Activated CD8-positive, alpha-beta T cell treated with anti-CD3 and anti-CD28 coated beads, Interleukin-2, amount 10 ng/mL, durations not matched to agents 7 days and 5 days (primary cell): ENCODE data around the gene SPEM2. TPM values are rescaled to one million over a fixed set of nuclear protein-coding genes. Genes with fewer than 3 reads are reported as not detected.
A peak's percentile ranks its signal among the peaks of the same experiment; 100 is the strongest.
"Not testable (repeated sequence)": the region's sequence is repeated elsewhere in the genome, so short reads cannot be mapped to it uniquely, and the experiment has no call there.

ENCODE experiments used
- ATAC-seq: fragments of 150-1000 bp; cut with Tn5 transposase; one replicate; pipeline ENCODE4 v1.10.0; 2021; ENCODE audit warnings: moderate library complexity
- CTCF ChIA-PET: fragments of 350-600 bp; sonication (Branson Sonifier 250); formaldehyde crosslinking; loops from one replicate; lab custom pipeline; 2021; ENCODE audit warnings: antibody characterized with exemption; lab: Charles Lee
- POLR2A ChIA-PET: fragments of 350-600 bp; sonication (Branson Sonifier 250); formaldehyde crosslinking; loops from one replicate; lab custom pipeline; 2021; ENCODE audit warnings: antibody characterized with exemption; lab: Charles Lee
- DNase-seq: peaks from one replicate; pipeline ENCODE4 v3.0.0-alpha.2; 2020
- H3K27ac Mint-ChIP-seq: one replicate; pipeline ENCODE4 v1.8.0; 2021; ENCODE audit warnings: mild to moderate bottlenecking, mixed read lengths
- H3K27me3 Mint-ChIP-seq: one replicate; pipeline ENCODE4 v1.8.0; 2021; ENCODE audit warnings: low read depth, mixed read lengths
- H3K36me3 Mint-ChIP-seq: one replicate; pipeline ENCODE4 v1.8.0; 2021; ENCODE audit warnings: low read depth, mixed read lengths
- H3K4me1 Mint-ChIP-seq: one replicate; pipeline ENCODE4 v1.8.0; 2021; ENCODE audit warnings: low read depth, mixed read lengths
- H3K4me3 Mint-ChIP-seq: one replicate; pipeline ENCODE4 v1.8.0; 2021; ENCODE audit warnings: mild to moderate bottlenecking, mixed read lengths
- H3K9me3 Mint-ChIP-seq: one replicate; pipeline ENCODE4 v1.8.0; 2022; ENCODE audit warnings: mixed read lengths; ENCODE audit not compliant: insufficient read depth
- total RNA-seq, 2 experiments: library from RNA; stranded (reverse); gene quantifications; one replicate each; pipeline ENCODE4 v1.2.3, GENCODE V29; 2021

SPEM2 gene
- total RNA-seq, 2 experiments from 2014 or later, result not detected

GRCh38 chr17:7466639-7467341 is 41.4 kb downstream of the SPEM2 start:
- no peaks in the 10 kb centered on the region for H3K27me3 Mint-ChIP-seq
- peaks cover 27% of the 10 kb centered on the region for H3K4me1 Mint-ChIP-seq
- peak overlapping the region; percentile 43 for H3K27ac Mint-ChIP-seq
- ATAC-seq (no peak), DNase-seq (no peak)
- ChIA-PET POLR2A (interaction anchor here (1.0 to 2.1 kb wide), 4 partner anchors 10 to 18 kb away, joined by 4 to 10 read pairs (median 8); partner anchors contain the start of genes POLR2A and ZBTB4), CTCF (interaction anchor here (1.0 to 1.7 kb wide), 3 partner anchors 30 to 94 kb away, joined by 4 read pairs; no protein-coding TSS in a partner anchor)
- H3K36me3 Mint-ChIP-seq, result peaks cover 18% of the 10 kb centered on the region
- H3K4me3 Mint-ChIP-seq, result no peak overlapping the region
- no peaks in the 10 kb centered on the region for H3K9me3 Mint-ChIP-seq

GRCh38 chr17:7467498-7467897 is 42.1 kb downstream of the SPEM2 start:
- Mint-ChIP-seq H3K27ac (peak overlapping the region; percentile 64), H3K9me3 (no peaks in the 10 kb centered on the region), H3K27me3 (no peaks in the 10 kb centered on the region), H3K36me3 (peaks cover 18% of the 10 kb centered on the region), H3K4me3 (no peak overlapping the region), H3K4me1 (peaks cover 31% of the 10 kb centered on the region)
- ChIA-PET CTCF (interaction anchor here (1.0 to 1.7 kb wide), 3 partner anchors 31 to 93 kb away, joined by 3 to 4 read pairs (median 4); no protein-coding TSS in a partner anchor), POLR2A (interaction anchor here (1.0 to 2.1 kb wide), 4 partner anchors 9 to 17 kb away, joined by 3 to 10 read pairs (median 8); partner anchors contain the start of gene POLR2A)
- DNase-seq (no peak), ATAC-seq (no peak)

- H3K27me3 Mint-ChIP-seq, result no peaks in the 10 kb centered on the region
- peaks cover 34% of the 10 kb centered on the region for H3K4me1 Mint-ChIP-seq
- no peak overlapping the region for H3K4me3 Mint-ChIP-seq
- H3K27ac Mint-ChIP-seq, result no peak overlapping the region
- no peak for DNase-seq
- CTCF ChIA-PET, result interaction anchor here (1.0 to 1.7 kb wide), 2 partner anchors 32 to 93 kb away, joined by 3 to 4 read pairs; no protein-coding TSS in a partner anchor
- peaks cover 16% of the 10 kb centered on the region for H3K36me3 Mint-ChIP-seq
- no peaks in the 10 kb centered on the region for H3K9me3 Mint-ChIP-seq
- POLR2A ChIA-PET, result interaction anchor here (1.0 to 2.1 kb wide), 4 partner anchors 8 to 16 kb away, joined by 3 to 10 read pairs (median 5); partner anchors contain the start of genes POLR2A and ZBTB4
- ATAC-seq, result no peak
Observed at GRCh38 chr17:7468290-7468689, 42.9 kb downstream of the SPEM2 start.

- CTCF ChIA-PET, result no interaction called here
Observed at GRCh38 chr17:7468804-7469389, 43.5 kb downstream of the SPEM2 start.

GRCh38 chr17:7469843-7470242 is 44.4 kb downstream of the SPEM2 start:
- POLR2A ChIA-PET, ATAC-seq, CTCF ChIA-PET, H3K9me3 Mint-ChIP-seq, H3K27me3 Mint-ChIP-seq, H3K4me3 Mint-ChIP-seq, H3K27ac Mint-ChIP-seq, DNase-seq: not testable (repeated sequence)
- H3K36me3 Mint-ChIP-seq, result peaks cover 19% of the 10 kb centered on the region
- H3K4me1 Mint-ChIP-seq, result peaks cover 44% of the 10 kb centered on the region

More at GRCh38 chr17:7468804-7469389, 43.5 kb downstream of the SPEM2 start:
- no peak overlapping the region for H3K27ac Mint-ChIP-seq
- no peaks in the 10 kb centered on the region for H3K9me3 Mint-ChIP-seq
- no peak overlapping the region for H3K4me3 Mint-ChIP-seq
- POLR2A ChIA-PET, result interaction anchor here (1.2 kb wide), 1 partner anchor 10 kb away, joined by 4 read pairs; the partner anchor contains the start of gene ZBTB4
- no peak for ATAC-seq
- H3K4me1 Mint-ChIP-seq, result peaks cover 39% of the 10 kb centered on the region
- DNase-seq, result no peak
- H3K36me3 Mint-ChIP-seq, result peaks cover 18% of the 10 kb centered on the region
- no peaks in the 10 kb centered on the region for H3K27me3 Mint-ChIP-seq

- CTCF ChIA-PET, result interaction anchor here (1.7 kb wide), 1 partner anchor 10 kb away, joined by 7 read pairs; the partner anchor contains the start of genes SLC35G6 and ZBTB4
- ATAC-seq, DNase-seq, H3K27ac Mint-ChIP-seq, H3K9me3 Mint-ChIP-seq, H3K4me3 Mint-ChIP-seq, H3K27me3 Mint-ChIP-seq: not testable (repeated sequence)
- H3K36me3 Mint-ChIP-seq, result peaks cover 17% of the 10 kb centered on the region
- POLR2A ChIA-PET, result interaction anchor here (1.7 to 1.8 kb wide), 2 partner anchors 9 to 13 kb away, joined by 6 to 9 read pairs; partner anchors contain the start of genes POLR2A and ZBTB4
- peaks cover 45% of the 10 kb centered on the region for H3K4me1 Mint-ChIP-seq
Observed at GRCh38 chr17:7470457-7470973, 45.1 kb downstream of the SPEM2 start.

- Mint-ChIP-seq H3K27ac (peak overlapping the region; percentile 76), H3K9me3 (no peaks in the 10 kb centered on the region), H3K27me3 (no peaks in the 10 kb centered on the region), H3K4me3 (no peak overlapping the region), H3K36me3 (peaks cover 14% of the 10 kb centered on the region), H3K4me1 (peaks cover 50% of the 10 kb centered on the region)
- POLR2A ChIA-PET, result interaction anchor here (1.3 to 1.8 kb wide), 3 partner anchors 8 to 16 kb away, joined by 6 to 9 read pairs (median 6); partner anchors contain the start of genes POLR2A and ZBTB4
- no peak for DNase-seq
- ATAC-seq, result peak; percentile 39
- CTCF ChIA-PET, result interaction anchor here (1.0 to 1.7 kb wide), 2 partner anchors 9 to 89 kb away, joined by 5 to 7 read pairs; partner anchors contain the start of genes SLC35G6 and ZBTB4
Observed at GRCh38 chr17:7471729-7472128, 46.3 kb downstream of the SPEM2 start.

GRCh38 chr17:7474767-7475166 is 49.4 kb downstream of the SPEM2 start:
- ATAC-seq, H3K27me3 Mint-ChIP-seq, H3K4me3 Mint-ChIP-seq, H3K27ac Mint-ChIP-seq, DNase-seq, H3K9me3 Mint-ChIP-seq: not testable (repeated sequence)
- ChIA-PET CTCF (interaction anchor here (7.9 kb wide), 1 partner anchor 37 kb away, joined by 78 read pairs; the partner anchor contains the start of genes FGF11 and TMEM102), POLR2A (interaction anchor here (1.7 to 1.9 kb wide), 2 partner anchors 9 to 12 kb away, joined by 4 to 11 read pairs; partner anchors contain the start of gene POLR2A)
- peaks cover 56% of the 10 kb centered on the region for H3K4me1 Mint-ChIP-seq
- H3K36me3 Mint-ChIP-seq, result peaks cover 18% of the 10 kb centered on the region

GRCh38 chr17:7475764-7476422 is 50.5 kb downstream of the SPEM2 start:
- ChIA-PET CTCF (interaction anchor here (0.7 to 7.9 kb wide), 8 partner anchors 15 to 120 kb away, joined by 3 to 78 read pairs (median 6); partner anchors contain the start of genes FGF11, SENP3 and TMEM102), POLR2A (interaction anchor here (1.0 to 2.5 kb wide), 10 partner anchors 8 to 77 kb away, joined by 3 to 11 read pairs (median 4); partner anchors contain the start of gene POLR2A)
- no peaks in the 10 kb centered on the region for H3K9me3 Mint-ChIP-seq
- H3K27me3 Mint-ChIP-seq, result no peaks in the 10 kb centered on the region
- H3K27ac Mint-ChIP-seq, result peak overlapping the region; percentile 90
- ATAC-seq, result no peak
- no peak for DNase-seq
- H3K4me1 Mint-ChIP-seq, result peaks cover 64% of the 10 kb centered on the region
- no peak overlapping the region for H3K4me3 Mint-ChIP-seq
- H3K36me3 Mint-ChIP-seq, result peaks cover 22% of the 10 kb centered on the region

- POLR2A ChIA-PET, result interaction anchor here (0.6 to 5.6 kb wide), 12 partner anchors 8 to 106 kb away, joined by 3 to 36 read pairs (median 4); partner anchors contain the start of gene POLR2A
- Mint-ChIP-seq H3K27ac (peak overlapping the region; percentile 90), H3K27me3 (no peaks in the 10 kb centered on the region), H3K4me1 (peaks cover 65% of the 10 kb centered on the region), H3K36me3 (peaks cover 22% of the 10 kb centered on the region), H3K9me3 (no peaks in the 10 kb centered on the region), H3K4me3 (peak overlapping the region; percentile 94)
- CTCF ChIA-PET, result interaction anchor here (0.7 to 7.9 kb wide), 9 partner anchors 14 to 121 kb away, joined by 3 to 78 read pairs (median 4); partner anchors contain the start of genes FGF11, SENP3 and TMEM102
- no peak for ATAC-seq
- no peak for DNase-seq
Observed at GRCh38 chr17:7476494-7476893, 51.1 kb downstream of the SPEM2 start.
